NCI-H2196 treated with DMSO at 0.1 percent for 48 hours (cell line): ENCODE measurements around the gene GDPGP1.
"Not testable (repeated sequence)": the region's sequence is repeated elsewhere in the genome, so short reads cannot be mapped to it uniquely, and the experiment has no call there.

Experiments
- DNase-seq: peaks from one replicate; lab custom pipeline; 2025; ENCODE audit not compliant: unreplicated experiment; lab: John Stamatoyannopoulos, UW

Gene GDPGP1

GRCh38 chr15:90234096-90234988 is at the start of gene GDPGP1:
Gene GDPGP1, plus strand, starts transcription at chr15:90234209. Its CDS starts 6,700 bp downstream, at chr15:90240909.
- DNase-seq: no peak

- DNase-seq: peak; percentile 75
Observed at GRCh38 chr15:90184786-90185704, 49.0 kb upstream of the GDPGP1 start.

- no peak for DNase-seq
Observed at GRCh38 chr15:90187257-90187868, 46.6 kb upstream of the GDPGP1 start.

GRCh38 chr15:90188065-90188464 is 45.9 kb upstream of the GDPGP1 start:
- not testable (repeated sequence) for DNase-seq

DNA sequence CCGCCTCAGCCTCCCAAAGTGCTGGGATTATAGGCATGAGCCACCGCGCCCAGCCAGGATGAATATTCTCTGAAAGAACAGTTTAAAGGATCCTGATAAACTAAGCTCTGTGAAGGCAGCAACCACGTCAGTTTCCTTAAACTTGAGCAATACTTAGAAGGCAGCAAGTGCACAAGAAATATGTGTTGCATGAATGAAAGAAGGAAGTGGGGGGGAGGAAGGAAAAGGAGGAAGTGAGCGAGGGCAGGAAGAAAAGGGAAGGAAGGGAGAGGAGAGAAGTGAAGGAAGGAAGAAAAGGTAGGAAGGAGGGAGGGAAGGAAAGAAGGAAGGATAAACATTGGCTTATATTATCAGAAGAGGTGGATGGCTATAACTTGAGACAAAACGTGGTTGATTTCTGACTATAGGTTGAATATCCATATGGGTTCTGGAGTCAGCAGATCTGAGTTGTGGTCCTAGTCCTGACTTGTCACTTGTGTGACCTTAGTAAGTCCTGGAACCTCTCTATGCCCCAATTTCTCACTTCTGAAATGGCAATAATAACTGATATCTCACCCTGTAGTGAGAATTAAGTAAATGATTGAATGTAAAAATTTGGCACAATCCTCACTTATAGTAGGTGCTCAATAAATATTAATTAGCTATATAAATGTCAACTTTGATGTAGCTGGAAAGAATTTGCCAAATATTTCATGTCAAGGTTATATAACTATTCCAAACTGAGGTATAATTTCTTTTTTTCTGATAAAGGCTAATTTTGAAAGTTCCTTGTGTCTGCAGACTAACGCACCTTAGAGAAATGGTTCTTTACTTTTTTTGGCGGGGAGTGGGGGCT is 44.9 kb upstream of the GDPGP1 start:
- DNase-seq: no peak

- no peak for DNase-seq
Observed at GRCh38 chr15:90189781-90190467, 44.1 kb upstream of the GDPGP1 start.

GRCh38 chr15:90190606-90191343 is 43.2 kb upstream of the GDPGP1 start:
- DNase-seq: no peak

- DNase-seq: no peak
Observed at GRCh38 chr15:90191344-90191687, 42.7 kb upstream of the GDPGP1 start.

- DNase-seq: peak; percentile 94
Observed at GRCh38 chr15:90191794-90192509, 42.1 kb upstream of the GDPGP1 start.

- DNase-seq: no peak
Observed at GRCh38 chr15:90192961-90193786, 40.8 kb upstream of the GDPGP1 start.

GRCh38 chr15:90194655-90195054 is 39.4 kb upstream of the GDPGP1 start:
- no peak for DNase-seq

DNA sequence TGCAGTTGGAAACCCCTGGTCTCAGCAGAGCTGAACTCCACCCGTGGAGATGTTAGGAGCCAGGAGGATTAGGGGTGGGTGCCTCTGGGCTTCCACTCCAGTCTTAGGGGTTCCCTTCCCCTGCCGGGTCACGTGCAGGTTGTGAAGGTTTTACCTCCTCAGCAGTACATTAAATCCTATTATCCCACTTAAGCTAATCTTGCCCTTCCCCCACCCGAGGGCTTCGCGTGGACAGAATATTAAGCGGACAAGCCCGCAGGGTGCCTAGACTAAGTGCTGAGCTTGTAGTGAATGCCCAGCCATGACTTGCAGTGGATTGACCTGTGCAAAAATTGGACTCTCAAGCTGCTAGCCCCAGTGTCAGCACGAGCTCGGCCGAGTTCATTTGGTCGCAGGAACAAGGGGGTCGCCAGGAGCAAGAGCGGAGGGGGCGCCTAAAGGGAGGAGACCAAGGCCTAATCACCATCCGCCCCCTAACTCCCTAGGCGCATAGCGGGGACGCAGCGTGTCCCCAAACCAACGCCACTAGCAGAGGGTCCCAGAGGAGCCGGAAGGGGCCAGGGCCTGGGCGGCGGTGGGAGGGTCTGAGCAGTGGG is 33.4 kb upstream of the GDPGP1 start:
- DNase-seq: no peak

DNA sequence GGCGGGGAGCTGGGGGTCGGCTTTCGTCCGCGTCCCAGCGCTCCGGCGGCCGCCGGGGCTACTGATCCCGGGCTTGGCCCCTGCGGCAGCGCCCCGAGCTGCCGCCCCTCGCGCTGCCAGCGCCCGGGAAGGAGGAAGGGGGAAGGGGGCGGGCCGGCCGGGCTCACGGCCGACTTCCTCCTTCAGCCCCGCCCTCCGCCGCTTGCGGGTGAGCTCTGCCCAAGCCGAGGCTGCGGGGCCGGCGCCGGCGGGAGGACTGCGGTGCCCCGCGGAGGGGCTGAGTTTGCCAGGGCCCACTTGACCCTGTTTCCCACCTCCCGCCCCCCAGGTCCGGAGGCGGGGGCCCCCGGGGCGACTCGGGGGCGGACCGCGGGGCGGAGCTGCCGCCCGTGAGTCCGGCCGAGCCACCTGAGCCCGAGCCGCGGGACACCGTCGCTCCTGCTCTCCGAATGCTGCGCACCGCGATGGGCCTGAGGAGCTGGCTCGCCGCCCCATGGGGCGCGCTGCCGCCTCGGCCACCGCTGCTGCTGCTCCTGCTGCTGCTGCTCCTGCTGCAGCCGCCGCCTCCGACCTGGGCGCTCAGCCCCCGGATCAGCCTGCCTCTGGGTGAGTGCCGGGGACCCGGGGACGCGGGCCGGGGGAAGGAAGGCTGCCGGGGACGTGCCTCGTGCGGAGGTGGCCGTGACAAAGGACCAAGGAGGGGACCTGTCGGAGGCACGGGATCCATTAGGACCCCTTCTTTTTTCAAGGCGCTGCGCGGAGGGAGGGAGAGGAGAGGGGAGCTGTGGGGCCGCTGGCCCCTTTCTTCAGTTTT is 32.7 kb upstream of the GDPGP1 start, which contains the start of gene SEMA4B:
SEMA4B (plus strand) TSS at position 201 of the 814 bp plus-strand sequence; CDS start at position 450, 249 bp downstream.
- no peak for DNase-seq

GRCh38 chr15:90201944-90202375 is 32.0 kb upstream of the GDPGP1 start:
- no peak for DNase-seq

- no peak for DNase-seq
Observed at GRCh38 chr15:90202929-90203328, 31.1 kb upstream of the GDPGP1 start.

- DNase-seq: no peak
Observed at GRCh38 chr15:90203473-90203872, 30.5 kb upstream of the GDPGP1 start.
